Loucy (cell line): ENCODE results near the gene PGP.

Source experiments
- H2AFZ ChIP-seq: fragments of 200-600 bp; sonication (generic); 2 replicates; pipeline ENCODE4 v1.6.0; 2016; ENCODE audit warnings: antibody characterized with exemption, mild to moderate bottlenecking, low read length, moderate library complexity
- H3F3A ChIP-seq: fragments of 200-600 bp; 2 replicates; pipeline ENCODE4 v1.6.0; 2016; ENCODE audit warnings: antibody characterized with exemption, low read depth, mild to moderate bottlenecking
- H3K27me3 ChIP-seq: fragments of 200-600 bp; sonication (generic); 2 replicates; pipeline ENCODE4 v1.6.1; 2014; ENCODE audit warnings: low read length, mild to moderate bottlenecking; ENCODE audit not compliant: insufficient read depth, poor library complexity, severe bottlenecking
- H3K36me3 ChIP-seq: fragments of 200-600 bp; sonication (generic); 2 replicates; pipeline ENCODE4 v1.6.1; 2016; ENCODE audit warnings: low read length; ENCODE audit not compliant: insufficient read depth
- H3K4me1 ChIP-seq: fragments of 200-600 bp; sonication (generic); 2 replicates; pipeline ENCODE4 v1.5.1; 2014; ENCODE audit warnings: low read length, mild to moderate bottlenecking; ENCODE audit not compliant: insufficient read depth, poor library complexity, severe bottlenecking
- H3K4me2 ChIP-seq: fragments of 200-600 bp; sonication (generic); 2 replicates; pipeline ENCODE4 v1.6.0; 2014; ENCODE audit warnings: antibody characterized with exemption, low read length, low read depth, mild to moderate bottlenecking; ENCODE audit not compliant: poor library complexity, severe bottlenecking
- H3K4me3 ChIP-seq: fragments of 200-600 bp; sonication (generic); 2 replicates; pipeline ENCODE4 v1.5.1; 2014; ENCODE audit warnings: low read length, mild to moderate bottlenecking, mixed read lengths; ENCODE audit not compliant: poor library complexity, severe bottlenecking
- H3K79me2 ChIP-seq: fragments of 200-600 bp; sonication (generic); 2 replicates; pipeline ENCODE4 v1.6.1; 2014; ENCODE audit warnings: low read length; ENCODE audit not compliant: insufficient read depth
- H3K9ac ChIP-seq: fragments of 200-600 bp; sonication (generic); 2 replicates; pipeline ENCODE4 v1.6.0; 2014; ENCODE audit warnings: mild to moderate bottlenecking, low read depth, low read length, moderate library complexity; ENCODE audit not compliant: poor library complexity, severe bottlenecking
- H3K9me2 ChIP-seq: fragments of 200-600 bp; sonication (generic); replicated peaks from 2 replicates; pipeline ENCODE4 v1.6.1; 2016; ENCODE audit warnings: low read depth, low read length, mixed read lengths
- H3K9me3 ChIP-seq: fragments of 200-600 bp; sonication (generic); 2 replicates; pipeline ENCODE4 v1.6.1; 2014; ENCODE audit warnings: mild to moderate bottlenecking, antibody characterized with exemption, low read length, low read depth; ENCODE audit not compliant: insufficient read depth
- H4K20me1 ChIP-seq: fragments of 200-600 bp; sonication (generic); 2 replicates; pipeline ENCODE4 v1.6.0; 2014; ENCODE audit warnings: antibody characterized with exemption, low read length, mild to moderate bottlenecking; ENCODE audit not compliant: insufficient read depth, poor library complexity, severe bottlenecking
- CTCF ChIP-seq: fragments of 200-600 bp; sonication (generic); conservative IDR thresholded peaks from 2 replicates; pipeline ENCODE4 v1.5.1; 2014; ENCODE audit warnings: mild to moderate bottlenecking, antibody characterized with exemption, low read length
- EZH2phosphoT487 ChIP-seq: fragments of 200-600 bp; IDR thresholded peaks from 2 replicates; pipeline ENCODE4 v1.6.1; 2018; ENCODE audit warnings: antibody characterized with exemption, mild to moderate bottlenecking, moderate library complexity, borderline replicate concordance

PGP gene

GRCh38 chr16:2167068-2167638, 47.5 kb downstream of the PGP start:
- H3K27me3 ChIP-seq = no peaks in the 10 kb centered on the region
- H3K4me3 ChIP-seq = no peak overlapping the region
- H3K4me2 ChIP-seq = no peak overlapping the region
- no peaks in the 10 kb centered on the region for H3F3A ChIP-seq
- peaks cover 16% of the 10 kb centered on the region; the same call in 1 of the 2 replicates for H3K79me2 ChIP-seq
- H2AFZ ChIP-seq = no peak overlapping the region
- H3K36me3 ChIP-seq = no peaks in the 10 kb centered on the region
- H3K9me3 ChIP-seq = no peaks in the 10 kb centered on the region
- no peaks in the 10 kb centered on the region for H3K4me1 ChIP-seq
- H4K20me1 ChIP-seq = no peaks in the 10 kb centered on the region
- H3K9me2 ChIP-seq = no peaks in the 10 kb centered on the region
- no peak overlapping the region for H3K9ac ChIP-seq
- TF ChIP-seq CTCF (no peak), EZH2phosphoT487 (no peak)

DNA sequence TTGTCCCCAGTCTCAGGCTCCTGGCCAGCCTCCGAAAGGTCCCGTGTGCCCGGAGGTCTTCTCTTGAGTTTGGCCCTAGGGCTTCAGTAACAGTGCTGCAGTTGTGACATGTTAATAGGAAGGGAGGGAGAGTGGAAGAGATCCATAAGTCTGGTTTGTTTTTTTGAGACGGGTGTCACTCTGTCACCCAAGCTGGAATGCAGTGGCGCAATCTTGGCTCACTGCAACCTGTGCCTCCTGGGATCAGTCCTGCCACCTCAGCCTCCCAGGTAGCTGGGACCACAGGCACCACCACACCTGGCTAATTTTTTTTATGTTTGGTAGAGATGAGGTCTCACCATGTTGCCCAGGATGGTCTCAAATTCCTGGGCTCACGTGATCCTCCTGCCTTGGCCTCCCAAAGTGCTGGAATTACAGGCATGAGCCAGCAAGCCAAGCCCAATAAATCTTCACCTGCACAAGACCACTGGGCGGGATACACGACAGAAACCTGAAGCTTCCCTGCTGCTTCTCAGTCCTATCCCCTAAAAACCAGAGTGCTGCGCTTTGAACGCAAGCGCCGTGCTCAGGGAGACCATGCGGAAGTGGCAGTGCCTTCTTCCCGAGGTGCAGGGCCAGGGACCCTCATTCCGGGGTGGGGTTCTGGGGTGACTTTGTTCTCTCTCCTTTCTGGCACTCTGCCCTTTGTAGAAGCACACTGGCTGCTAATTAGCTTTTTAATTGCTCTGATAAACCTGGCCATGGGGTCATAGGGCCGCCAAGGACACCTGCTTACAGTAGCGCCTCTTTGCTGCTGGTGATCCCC, 48.2 kb downstream of the PGP start:
- H3K4me2 ChIP-seq = no peak overlapping the region
- TF ChIP-seq CTCF (no peak), EZH2phosphoT487 (no peak)

DNA sequence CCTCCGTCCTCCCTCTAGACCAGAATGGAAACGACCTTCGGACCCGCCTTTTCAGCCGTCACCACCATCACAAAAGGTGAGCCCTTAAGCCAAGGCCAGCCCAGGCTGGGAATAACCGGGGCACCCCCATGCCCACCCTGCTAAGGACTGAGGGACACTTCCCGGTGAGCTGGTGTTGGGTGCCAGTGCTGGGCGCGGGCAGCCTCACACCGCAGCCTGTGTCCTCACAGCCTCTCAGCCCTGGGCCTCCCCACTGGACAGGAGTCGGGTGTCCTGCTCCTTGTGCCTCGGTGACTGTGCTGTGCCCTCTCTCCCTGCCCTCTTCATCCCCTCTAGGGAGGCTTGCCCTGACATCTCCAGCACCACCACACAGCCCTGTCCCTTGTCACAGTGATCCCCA, 48.8 kb downstream of the PGP start:
- H3K27me3 ChIP-seq = no peaks in the 10 kb centered on the region
- H2AFZ ChIP-seq = no peak overlapping the region
- H3K9me2 ChIP-seq = no peaks in the 10 kb centered on the region
- H3K36me3 ChIP-seq = no peaks in the 10 kb centered on the region
- H4K20me1 ChIP-seq = no peaks in the 10 kb centered on the region
- no peaks in the 10 kb centered on the region for H3F3A ChIP-seq
- peaks cover 26% of the 10 kb centered on the region; the same call in 1 of the 2 replicates for H3K79me2 ChIP-seq
- no peaks in the 10 kb centered on the region for H3K9me3 ChIP-seq
- H3K4me3 ChIP-seq = no peak overlapping the region
- H3K9ac ChIP-seq = no peak overlapping the region
- no peak overlapping the region for H3K4me2 ChIP-seq
- no peaks in the 10 kb centered on the region for H3K4me1 ChIP-seq
- no peak for TF ChIP-seq EZH2phosphoT487
- TF ChIP-seq CTCF = no peak

More for the DNA sequence above, 48.2 kb downstream of the PGP start:
- Histone ChIP-seq H3K9ac (no peak overlapping the region), H4K20me1 (no peaks in the 10 kb centered on the region), H3K27me3 (no peaks in the 10 kb centered on the region), H2AFZ (no peak overlapping the region), H3F3A (no peaks in the 10 kb centered on the region), H3K9me2 (no peaks in the 10 kb centered on the region), H3K4me3 (no peak overlapping the region), H3K36me3 (no peaks in the 10 kb centered on the region), H3K4me1 (no peaks in the 10 kb centered on the region), H3K9me3 (no peaks in the 10 kb centered on the region), H3K79me2 (peaks cover 23% of the 10 kb centered on the region; the same call in 1 of the 2 replicates)
